NCI-H82 treated with DMSO at 0.1 percent for 48 hours (cell line): ENCODE measurements around the gene E2F2.
"Not testable (repeated sequence)": the region's sequence is repeated elsewhere in the genome, so short reads cannot be mapped to it uniquely, and the experiment has no call there.

Source experiments
- DNase-seq: peaks from one replicate; lab custom pipeline; 2025; ENCODE audit not compliant: unreplicated experiment; lab: John Stamatoyannopoulos, UW

E2F2 gene

DNA sequence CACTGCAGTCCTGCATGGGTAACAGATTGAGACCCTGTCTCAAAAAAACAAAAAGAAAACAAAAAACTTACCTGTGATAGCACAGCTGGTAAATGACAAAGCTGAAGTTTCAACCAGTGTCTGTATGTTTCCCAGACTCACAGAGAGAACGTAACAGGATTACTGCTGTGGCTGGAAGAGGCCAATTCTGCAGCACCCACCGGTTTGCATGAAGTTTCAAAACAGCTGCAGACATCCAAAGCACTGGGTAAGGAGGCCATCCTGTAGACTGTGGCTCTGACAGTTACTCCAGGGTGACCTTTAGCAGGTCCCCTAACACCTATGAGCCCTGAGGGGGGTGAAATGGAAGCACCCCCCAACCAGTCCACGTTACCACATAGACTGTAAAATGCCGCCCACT lies 20.8 kb upstream of the E2F2 start:
- peak; percentile 50 for DNase-seq

DNA sequence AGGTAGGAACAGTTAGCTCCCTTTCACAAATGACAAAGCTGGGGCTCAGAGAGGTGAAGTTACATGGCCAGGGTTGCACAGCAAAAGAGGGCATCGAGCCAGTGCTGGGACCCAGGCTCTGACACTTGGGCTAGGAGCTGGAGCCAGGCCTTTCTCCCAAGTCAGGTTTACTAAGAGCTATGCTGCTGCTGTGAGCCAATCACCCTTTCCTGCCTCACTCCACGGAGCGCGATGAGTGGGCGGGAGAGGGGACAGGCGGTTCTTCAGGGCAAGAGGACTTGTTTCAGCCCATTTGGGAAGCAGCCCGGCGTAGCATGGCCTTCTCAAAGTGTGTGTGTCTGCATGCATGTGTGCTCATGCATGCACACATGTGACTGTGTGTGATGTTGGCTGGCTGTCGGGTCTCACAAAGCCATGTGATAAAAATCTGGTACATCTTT lies 17.7 kb upstream of the E2F2 start:
- no peak for DNase-seq

GRCh38 chr1:23546897-23547584 lies 16.0 kb upstream of the E2F2 start:
- no peak for DNase-seq

DNA sequence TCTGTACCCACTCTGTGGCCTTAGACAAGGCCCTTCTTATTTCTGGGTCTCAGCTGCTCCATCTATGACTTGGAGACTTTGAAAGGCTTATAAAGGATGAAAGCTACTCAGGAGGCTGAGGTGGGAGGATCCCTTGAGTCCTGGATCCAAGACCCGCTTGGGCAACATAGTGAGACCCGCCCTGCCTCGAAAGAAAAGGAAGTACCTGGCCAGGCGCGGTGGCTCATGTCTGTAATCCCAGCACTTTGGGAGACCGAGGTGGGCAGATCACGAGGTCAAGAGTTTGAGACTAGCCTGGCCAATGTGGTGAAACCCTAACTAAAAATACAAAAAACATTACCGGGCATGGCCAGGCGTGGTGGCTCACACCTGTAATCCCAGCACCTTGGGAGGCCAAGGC lies 14.8 kb upstream of the E2F2 start:
- no peak for DNase-seq

GRCh38 chr1:23544444-23545389 lies 13.7 kb upstream of the E2F2 start:
- peak; percentile 78 for DNase-seq

DNA sequence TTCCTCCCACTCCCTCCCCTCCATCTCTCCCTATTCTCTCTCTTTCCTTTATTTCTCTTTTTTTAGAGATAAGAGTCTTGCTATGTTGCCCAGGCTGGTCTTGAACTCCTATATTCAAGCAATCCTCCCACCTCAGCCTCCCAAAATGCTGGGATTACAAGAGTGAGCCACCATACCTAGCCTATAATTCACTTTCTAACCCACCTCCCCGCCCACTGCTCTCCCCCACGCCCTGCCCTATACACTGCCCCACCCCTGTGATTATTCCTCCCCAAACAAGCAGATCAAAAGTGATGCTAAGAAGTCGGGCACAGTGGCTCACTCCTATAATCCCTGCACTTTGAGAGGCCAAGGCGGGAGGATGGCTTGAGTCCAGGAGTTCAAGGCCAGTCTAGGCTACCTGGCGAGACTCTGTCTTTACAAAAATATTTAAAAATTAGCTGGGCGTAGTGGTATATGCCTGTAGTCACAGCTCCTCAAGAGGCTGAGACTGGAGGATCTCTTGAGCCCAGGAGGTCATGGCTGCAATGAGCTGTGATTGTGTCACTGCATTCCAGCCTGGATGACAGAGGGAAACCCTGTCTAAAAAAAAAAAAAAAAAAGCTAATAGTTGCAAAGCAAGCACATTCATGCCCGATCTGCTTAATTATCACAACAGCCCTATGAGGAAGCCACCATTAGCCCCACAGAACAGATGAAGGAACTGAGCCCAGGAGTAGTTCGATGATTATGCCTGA lies 12.8 kb upstream of the E2F2 start:
- DNase-seq = no peak

- DNase-seq = not testable (repeated sequence)
Observed at GRCh38 chr1:23542940-23543339, 11.9 kb upstream of the E2F2 start.

DNA sequence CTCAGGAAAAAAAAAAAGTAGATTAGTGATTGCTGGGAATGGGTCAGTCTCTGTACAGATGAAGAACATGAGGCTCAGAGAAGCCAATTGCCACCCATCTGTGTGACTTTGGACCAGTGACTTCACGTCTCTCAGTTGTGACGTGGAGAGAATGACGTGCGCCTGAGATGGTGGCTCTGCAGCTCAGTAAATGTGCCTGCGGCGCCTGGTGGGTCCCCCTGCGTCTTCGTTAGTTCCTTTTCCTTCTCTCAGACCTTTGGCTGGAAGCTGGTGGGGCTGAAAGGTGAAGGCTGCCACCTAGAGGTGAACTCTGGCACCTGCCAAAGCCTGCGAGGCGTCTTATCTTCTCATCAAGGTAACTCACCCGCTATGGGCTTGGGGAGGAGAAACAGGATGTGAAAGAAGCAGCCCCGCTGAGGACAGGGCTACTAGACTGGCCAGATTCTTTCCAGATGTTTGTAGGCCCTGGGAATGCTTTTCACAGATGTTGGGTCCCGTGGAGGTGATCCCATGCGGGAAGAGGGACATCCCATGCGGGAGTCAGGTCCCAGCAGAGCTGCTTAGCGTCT lies 8.7 kb upstream of the E2F2 start:
- DNase-seq = peak; percentile 90

- DNase-seq = no peak
Observed at GRCh38 chr1:23537296-23537973, 6.4 kb upstream of the E2F2 start.

DNA sequence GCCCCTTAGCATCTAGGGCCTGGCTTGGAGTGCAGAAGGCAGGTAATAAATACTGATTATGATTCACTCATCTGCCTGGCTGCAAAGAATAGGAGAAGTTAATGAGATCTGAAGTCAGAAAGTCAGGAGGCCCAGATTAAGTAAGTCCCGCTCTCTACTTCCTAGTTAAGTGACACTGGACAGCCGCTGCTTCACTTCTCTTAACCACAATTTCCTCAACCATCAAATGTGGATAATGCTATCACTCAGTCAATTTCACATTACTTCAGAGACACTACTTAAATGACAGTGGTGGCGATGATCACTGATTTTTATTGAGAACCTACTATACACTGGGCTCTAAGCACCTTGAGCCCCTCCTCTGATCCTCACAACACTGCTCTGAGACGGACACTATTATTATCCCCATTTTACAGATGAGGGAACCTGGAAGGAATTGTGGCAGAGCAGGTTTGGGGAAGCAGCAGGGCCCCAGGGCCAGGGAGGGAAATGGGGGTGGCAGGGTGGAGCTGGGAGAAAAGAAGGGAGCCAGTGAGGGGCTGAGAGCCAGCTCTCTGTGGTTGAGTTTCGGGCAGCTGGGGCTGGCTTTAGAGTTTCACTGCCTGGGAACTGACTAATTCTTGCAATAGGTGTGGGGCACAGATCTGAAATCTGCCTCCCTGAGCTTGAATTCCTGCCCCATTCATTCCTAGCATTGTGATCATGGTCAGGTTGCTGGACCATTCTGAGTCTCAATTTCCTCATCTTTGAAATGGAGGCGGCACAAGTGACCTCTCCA lies 2.4 kb upstream of the E2F2 start:
- no peak for DNase-seq

- no peak for DNase-seq
Observed at GRCh38 chr1:23531562-23532094, 595 bp upstream of the E2F2 start.

DNA sequence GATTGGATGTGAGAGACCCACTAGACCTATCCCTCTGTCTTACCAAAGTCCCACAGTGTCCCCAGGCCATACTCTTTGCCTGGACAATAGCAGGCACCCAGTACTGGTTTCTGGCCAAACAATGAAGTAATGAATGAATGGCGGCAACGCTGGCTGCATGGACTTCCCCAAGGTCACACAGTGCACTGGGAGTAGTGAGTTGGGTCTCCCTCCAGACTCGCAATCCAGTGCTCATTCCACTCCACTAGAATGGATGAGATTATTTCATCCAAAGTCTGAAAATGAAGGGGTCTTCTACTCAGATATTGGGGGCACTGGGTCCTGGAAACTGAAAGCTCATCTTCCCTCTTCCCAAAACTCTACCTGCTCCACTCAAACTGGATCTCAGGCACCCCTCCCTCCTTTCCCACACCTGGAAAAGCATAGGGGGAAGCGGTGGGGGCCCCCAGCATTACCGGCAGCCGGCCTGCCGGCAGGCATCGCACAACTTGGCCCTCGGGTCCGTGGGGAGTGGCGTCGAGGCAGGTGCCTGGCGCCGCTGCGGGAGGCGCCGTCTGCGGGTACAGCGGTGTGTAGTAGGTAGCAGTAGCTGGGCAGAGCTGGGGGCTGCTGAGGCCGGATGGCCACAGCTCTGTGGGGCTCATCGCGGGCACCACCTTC lies 816 bp downstream of the E2F2 start:
- DNase-seq = no peak

- no peak for DNase-seq
Observed at GRCh38 chr1:23529146-23530086, 1.6 kb downstream of the E2F2 start.

- DNase-seq = peak; percentile 42
Observed at GRCh38 chr1:23528250-23528978, 2.6 kb downstream of the E2F2 start.

DNA sequence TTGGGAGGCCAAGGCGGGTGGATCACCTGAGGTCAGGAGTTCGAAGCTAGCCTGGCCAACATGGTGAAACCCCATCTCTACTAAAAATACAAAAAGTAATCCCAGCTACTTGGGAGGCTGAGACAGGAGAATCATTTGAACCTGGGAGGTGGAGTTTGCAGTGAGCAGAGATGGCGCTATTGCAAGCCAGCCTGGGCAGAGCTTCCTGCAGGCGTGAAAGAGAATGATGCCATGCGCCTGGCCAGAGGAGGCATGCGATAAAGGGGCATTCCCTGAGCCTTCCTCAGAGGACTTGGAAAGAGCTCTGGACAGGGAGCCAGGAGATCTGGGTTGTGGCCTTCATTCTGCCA lies 3.2 kb downstream of the E2F2 start:
- DNase-seq = no peak

DNA sequence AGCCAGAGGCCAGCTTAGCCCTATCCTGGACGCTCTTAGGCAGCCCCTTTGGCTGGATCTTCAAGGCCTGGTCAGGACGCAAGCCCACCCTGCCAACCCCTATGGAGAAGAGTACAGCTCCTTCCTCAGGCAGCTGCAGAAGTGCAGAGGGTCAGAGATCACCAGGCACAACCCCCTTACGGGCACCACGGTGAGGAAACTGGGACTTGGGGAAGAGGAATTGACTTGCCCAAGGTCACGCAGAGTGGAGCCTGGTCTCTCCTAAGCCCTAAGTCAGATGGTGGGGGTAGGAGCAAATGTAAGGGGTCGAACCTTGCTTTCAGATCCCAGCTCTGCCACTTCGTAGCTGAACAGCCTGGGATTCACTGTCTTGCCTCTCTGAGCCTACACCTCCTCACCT lies 3.7 kb downstream of the E2F2 start:
- no peak for DNase-seq

DNA sequence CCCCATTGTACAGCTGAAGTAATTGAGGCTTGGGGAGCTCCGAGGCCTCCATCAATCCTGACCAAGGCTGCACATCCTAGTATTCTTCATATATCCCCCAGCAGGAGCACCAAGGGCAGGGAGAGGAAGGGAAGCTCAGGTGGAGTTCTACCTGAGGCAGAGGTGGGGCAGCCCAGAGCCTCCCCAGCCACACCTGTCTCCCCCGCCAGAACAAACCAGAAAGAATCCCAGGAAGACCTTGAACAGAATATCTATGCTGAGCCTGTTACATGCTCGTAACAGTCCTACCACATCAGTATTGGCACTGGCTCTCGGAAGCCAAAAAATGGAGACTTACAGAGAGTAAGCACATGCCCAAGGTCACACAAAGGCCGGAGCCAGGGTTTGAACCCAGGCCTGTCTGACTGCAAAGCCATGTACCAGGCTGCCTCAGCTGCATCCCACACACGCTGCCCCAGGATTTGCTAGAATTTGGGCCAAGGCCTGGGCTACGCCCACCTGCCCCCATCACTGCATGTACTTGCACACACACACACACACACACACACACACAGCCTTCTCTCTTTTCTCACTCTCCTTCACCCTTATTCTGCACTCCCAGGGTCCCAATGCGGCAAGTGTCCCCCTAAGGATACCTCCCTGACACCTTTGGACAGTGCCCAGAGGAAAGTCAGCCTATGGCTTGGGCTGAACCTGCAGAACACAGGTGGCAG lies 4.5 kb downstream of the E2F2 start:
- no peak for DNase-seq
